Measurements from ENCODE around the gene CDK6.

GRCh38 chr7:92669616-92670165 is 166.7 kb downstream of the CDK6 start:
- no peak for TF ChIP-seq EZH2 (IDR thresholded peaks at IDR 0.05; ENCODE audit: low read length)
- TF ChIP-seq, protein P1, sequence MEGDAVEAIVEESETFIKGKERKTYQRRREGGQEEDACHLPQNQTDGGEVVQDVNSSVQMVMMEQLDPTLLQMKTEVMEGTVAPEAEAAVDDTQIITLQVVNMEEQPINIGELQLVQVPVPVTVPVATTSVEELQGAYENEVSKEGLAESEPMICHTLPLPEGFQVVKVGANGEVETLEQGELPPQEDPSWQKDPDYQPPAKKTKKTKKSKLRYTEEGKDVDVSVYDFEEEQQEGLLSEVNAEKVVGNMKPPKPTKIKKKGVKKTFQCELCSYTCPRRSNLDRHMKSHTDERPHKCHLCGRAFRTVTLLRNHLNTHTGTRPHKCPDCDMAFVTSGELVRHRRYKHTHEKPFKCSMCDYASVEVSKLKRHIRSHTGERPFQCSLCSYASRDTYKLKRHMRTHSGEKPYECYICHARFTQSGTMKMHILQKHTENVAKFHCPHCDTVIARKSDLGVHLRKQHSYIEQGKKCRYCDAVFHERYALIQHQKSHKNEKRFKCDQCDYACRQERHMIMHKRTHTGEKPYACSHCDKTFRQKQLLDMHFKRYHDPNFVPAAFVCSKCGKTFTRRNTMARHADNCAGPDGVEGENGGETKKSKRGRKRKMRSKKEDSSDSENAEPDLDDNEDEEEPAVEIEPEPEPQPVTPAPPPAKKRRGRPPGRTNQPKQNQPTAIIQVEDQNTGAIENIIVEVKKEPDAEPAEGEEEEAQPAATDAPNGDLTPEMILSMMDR (optimal IDR thresholded peaks at IDR 0.05 in 1 of 3, IDR thresholded peaks at IDR 0.05 in 1 of 3, conservative IDR thresholded peaks at IDR 0.05 in 1 of 3; ENCODE audit: extremely low read depth in 1 of 3, insufficient read depth in 2 of 3, low read length in 3 of 3) = no peak

All from keratinocyte (primary cell).